Upper lobe of left lung (tissue), 4 donors: ENCODE results near the gene ULBP2.

ENCODE experiments used
- POLR2A ChIP-seq, 4 donors: fragments of 450-650 bp; IDR thresholded peaks; one replicate each; pipeline ENCODE4 v1.5.1; 2016 to 2017; ENCODE audit warnings: antibody characterized with exemption in 4 of 4, mild to moderate bottlenecking in 2 of 4
- TF ChIP-seq, protein P1 (sequence below), 6 experiments: fragments of 450-650 bp in 4 of 6; fragments of 200-600 bp in 2 of 6; sonication (generic) in 2 of 6; IDR thresholded peaks; one replicate each; pipeline ENCODE4 v1.5.1; 2016 to 2019; ENCODE audit warnings: antibody characterized with exemption in 6 of 6

DNA sequence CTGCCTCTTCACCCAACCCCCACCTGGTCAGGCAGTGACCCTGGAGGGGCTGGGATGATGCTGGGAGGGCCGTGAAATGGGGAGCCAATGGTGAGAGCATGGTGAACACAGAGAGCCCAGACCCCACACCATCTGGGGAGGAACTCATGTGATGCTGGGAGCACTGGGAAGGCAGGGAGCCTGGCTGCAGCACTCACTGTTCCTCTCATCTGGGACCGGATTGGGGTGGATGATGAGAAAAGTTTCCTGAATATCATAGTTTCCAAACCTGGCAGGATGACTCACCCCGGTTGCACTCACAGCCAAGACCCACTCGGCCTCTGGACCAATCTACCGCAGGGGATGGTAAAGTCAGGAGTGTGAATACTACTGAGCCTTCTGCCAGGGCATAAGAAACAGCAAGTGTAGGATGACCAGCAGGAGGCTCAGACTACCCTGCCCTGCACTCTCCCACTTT is 43.7 kb downstream of the ULBP2 start:
- TF ChIP-seq, protein P1, sequence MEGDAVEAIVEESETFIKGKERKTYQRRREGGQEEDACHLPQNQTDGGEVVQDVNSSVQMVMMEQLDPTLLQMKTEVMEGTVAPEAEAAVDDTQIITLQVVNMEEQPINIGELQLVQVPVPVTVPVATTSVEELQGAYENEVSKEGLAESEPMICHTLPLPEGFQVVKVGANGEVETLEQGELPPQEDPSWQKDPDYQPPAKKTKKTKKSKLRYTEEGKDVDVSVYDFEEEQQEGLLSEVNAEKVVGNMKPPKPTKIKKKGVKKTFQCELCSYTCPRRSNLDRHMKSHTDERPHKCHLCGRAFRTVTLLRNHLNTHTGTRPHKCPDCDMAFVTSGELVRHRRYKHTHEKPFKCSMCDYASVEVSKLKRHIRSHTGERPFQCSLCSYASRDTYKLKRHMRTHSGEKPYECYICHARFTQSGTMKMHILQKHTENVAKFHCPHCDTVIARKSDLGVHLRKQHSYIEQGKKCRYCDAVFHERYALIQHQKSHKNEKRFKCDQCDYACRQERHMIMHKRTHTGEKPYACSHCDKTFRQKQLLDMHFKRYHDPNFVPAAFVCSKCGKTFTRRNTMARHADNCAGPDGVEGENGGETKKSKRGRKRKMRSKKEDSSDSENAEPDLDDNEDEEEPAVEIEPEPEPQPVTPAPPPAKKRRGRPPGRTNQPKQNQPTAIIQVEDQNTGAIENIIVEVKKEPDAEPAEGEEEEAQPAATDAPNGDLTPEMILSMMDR (IDR thresholded peaks at IDR 0.05): no peak
- no peak for TF ChIP-seq POLR2A (IDR thresholded peaks at IDR 0.05)
